RWPE2 (cell line): ENCODE data around the gene MEMO1.

ENCODE experiments used
- ATAC-seq: fragments of 200-7000 bp; cut with Tn5 transposase; 3 replicates; pipeline ENCODE4 v1.9.1; 2021; ENCODE audit warnings: low read depth
- DNase-seq: peaks from one replicate; pipeline ENCODE4 v3.0.0-alpha.2; 2020; ENCODE audit warnings: low spot score
- H3K27ac ChIP-seq: fragments of 450-650 bp; 2 replicates; pipeline ENCODE4 v1.5.1; 2017; ENCODE audit warnings: mild to moderate bottlenecking; ENCODE audit not compliant: poor library complexity, severe bottlenecking
- H3K27me3 ChIP-seq: fragments of 250-450 bp; sonication (Bioruptor Pico); 2 replicates; pipeline ENCODE4 v1.5.1; 2021; ENCODE audit warnings: mild to moderate bottlenecking, moderate library complexity; ENCODE audit not compliant: insufficient read depth, poor library complexity, severe bottlenecking
- H3K36me3 ChIP-seq: fragments of 250-450 bp; sonication (Bioruptor Pico); 2 replicates; pipeline ENCODE4 v1.5.1; 2020; ENCODE audit warnings: low read depth, mild to moderate bottlenecking, moderate library complexity
- H3K4me1 ChIP-seq: fragments of 250-450 bp; sonication (Bioruptor Pico); 2 replicates; pipeline ENCODE4 v1.5.1; 2021; ENCODE audit warnings: mild to moderate bottlenecking, moderate library complexity; ENCODE audit not compliant: insufficient read depth, poor library complexity, severe bottlenecking
- H3K4me3 ChIP-seq: fragments of 250-450 bp; sonication (Bioruptor Pico); 2 replicates; pipeline ENCODE4 v1.5.1; 2021; ENCODE audit warnings: mild to moderate bottlenecking, moderate library complexity; ENCODE audit not compliant: severe bottlenecking
- H3K9me3 ChIP-seq: fragments of 250-450 bp; sonication (Bioruptor Pico); 2 replicates; pipeline ENCODE4 v1.5.1; 2021; ENCODE audit warnings: mild to moderate bottlenecking, moderate library complexity; ENCODE audit not compliant: severe bottlenecking
- TF ChIP-seq, protein P1 (sequence below): fragments of 450-650 bp; IDR thresholded peaks from one replicate; pipeline ENCODE4 v1.5.1; 2017; ENCODE audit warnings: mild to moderate bottlenecking, moderate library complexity; ENCODE audit not compliant: poor library complexity, severe bottlenecking

Gene MEMO1

DNA sequence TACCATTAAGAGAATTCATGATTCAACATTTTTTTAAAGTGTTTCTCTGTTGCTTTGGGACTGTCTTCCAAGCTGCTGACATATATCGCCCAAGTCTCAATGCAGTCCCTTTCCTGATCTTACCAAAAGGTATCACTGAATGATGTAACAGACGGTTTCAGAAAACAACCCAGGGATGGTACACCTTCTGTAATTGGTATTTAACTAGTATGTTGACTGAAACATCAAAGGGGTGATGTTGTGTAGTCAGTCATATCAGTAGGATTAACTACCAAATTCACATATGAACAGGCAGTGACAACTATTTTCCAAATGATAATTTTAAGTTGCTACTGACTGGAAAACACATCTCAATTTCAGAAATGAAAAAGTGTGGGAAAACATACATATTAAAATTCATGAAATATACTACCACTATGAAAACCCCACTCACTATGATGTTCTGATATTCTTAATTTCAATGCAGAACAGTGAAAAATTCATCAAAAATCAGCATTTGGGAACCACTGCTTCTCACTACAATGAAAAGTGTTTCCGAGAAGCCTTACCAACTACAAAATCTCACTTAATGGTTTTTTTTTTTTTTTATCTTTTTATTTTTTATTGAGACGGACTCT lies 59.8 kb downstream of the MEMO1 start:
- no peaks in the 10 kb centered on the region for H3K27me3 ChIP-seq

GRCh38 chr2:31947871-31948270 lies 62.9 kb downstream of the MEMO1 start:
- Histone ChIP-seq H3K4me3 (no peak overlapping the region), H3K9me3 (no peaks in the 10 kb centered on the region), H3K4me1 (no peaks in the 10 kb centered on the region), H3K36me3 (no peaks in the 10 kb centered on the region; the same call in 1 of the 2 replicates), H3K27me3 (no peaks in the 10 kb centered on the region), H3K27ac (no peak overlapping the region)
- no peak for ATAC-seq
- TF ChIP-seq, protein P1, sequence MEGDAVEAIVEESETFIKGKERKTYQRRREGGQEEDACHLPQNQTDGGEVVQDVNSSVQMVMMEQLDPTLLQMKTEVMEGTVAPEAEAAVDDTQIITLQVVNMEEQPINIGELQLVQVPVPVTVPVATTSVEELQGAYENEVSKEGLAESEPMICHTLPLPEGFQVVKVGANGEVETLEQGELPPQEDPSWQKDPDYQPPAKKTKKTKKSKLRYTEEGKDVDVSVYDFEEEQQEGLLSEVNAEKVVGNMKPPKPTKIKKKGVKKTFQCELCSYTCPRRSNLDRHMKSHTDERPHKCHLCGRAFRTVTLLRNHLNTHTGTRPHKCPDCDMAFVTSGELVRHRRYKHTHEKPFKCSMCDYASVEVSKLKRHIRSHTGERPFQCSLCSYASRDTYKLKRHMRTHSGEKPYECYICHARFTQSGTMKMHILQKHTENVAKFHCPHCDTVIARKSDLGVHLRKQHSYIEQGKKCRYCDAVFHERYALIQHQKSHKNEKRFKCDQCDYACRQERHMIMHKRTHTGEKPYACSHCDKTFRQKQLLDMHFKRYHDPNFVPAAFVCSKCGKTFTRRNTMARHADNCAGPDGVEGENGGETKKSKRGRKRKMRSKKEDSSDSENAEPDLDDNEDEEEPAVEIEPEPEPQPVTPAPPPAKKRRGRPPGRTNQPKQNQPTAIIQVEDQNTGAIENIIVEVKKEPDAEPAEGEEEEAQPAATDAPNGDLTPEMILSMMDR = no peak
- DNase-seq = no peak

More for the DNA sequence above, 59.8 kb downstream of the MEMO1 start:
- no peak for DNase-seq
- no peak for ATAC-seq
- Histone ChIP-seq H3K4me3 (no peak overlapping the region), H3K36me3 (no peaks in the 10 kb centered on the region; the same call in 1 of the 2 replicates), H3K9me3 (no peaks in the 10 kb centered on the region), H3K4me1 (no peaks in the 10 kb centered on the region), H3K27ac (no peak overlapping the region)
- TF ChIP-seq, protein P1 = no peak

DNA sequence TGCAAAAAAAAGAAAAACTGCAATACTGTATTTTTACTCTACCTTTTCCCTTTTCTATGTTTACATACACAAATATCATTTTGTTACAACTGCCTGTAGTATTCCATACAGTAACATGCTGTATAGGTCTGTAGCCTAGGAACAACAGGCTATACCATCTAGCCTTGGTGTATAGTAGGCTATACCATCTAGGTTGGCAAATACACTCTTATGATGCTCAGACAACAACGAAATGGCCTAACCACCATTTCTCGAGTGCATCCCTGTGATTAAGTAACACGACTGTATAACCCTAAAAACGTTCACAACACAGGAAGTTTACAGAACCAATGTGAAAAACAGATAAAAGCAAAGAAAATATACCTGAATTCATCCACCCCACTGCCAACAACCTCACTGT lies 64.0 kb downstream of the MEMO1 start:
- no peaks in the 10 kb centered on the region for H3K27me3 ChIP-seq
- TF ChIP-seq, protein P1 = no peak
- H3K9me3 ChIP-seq = no peaks in the 10 kb centered on the region
- ATAC-seq = no peak
- H3K27ac ChIP-seq = no peak overlapping the region
- peaks cover 8% of the 10 kb centered on the region for H3K36me3 ChIP-seq
- no peak overlapping the region for H3K4me3 ChIP-seq
- H3K4me1 ChIP-seq = peaks cover 2% of the 10 kb centered on the region
- no peak for DNase-seq

- H3K4me1 ChIP-seq = peaks cover 14% of the 10 kb centered on the region
- no peaks in the 10 kb centered on the region for H3K9me3 ChIP-seq
- no peaks in the 10 kb centered on the region for H3K27me3 ChIP-seq
- peaks cover 10% of the 10 kb centered on the region for H3K36me3 ChIP-seq
- ATAC-seq = no peak
- no peak overlapping the region for H3K27ac ChIP-seq
- TF ChIP-seq, protein P1 = no peak
- no peak for DNase-seq
- no peak overlapping the region for H3K4me3 ChIP-seq
Observed at GRCh38 chr2:31945572-31945935, 65.3 kb downstream of the MEMO1 start.

DNA sequence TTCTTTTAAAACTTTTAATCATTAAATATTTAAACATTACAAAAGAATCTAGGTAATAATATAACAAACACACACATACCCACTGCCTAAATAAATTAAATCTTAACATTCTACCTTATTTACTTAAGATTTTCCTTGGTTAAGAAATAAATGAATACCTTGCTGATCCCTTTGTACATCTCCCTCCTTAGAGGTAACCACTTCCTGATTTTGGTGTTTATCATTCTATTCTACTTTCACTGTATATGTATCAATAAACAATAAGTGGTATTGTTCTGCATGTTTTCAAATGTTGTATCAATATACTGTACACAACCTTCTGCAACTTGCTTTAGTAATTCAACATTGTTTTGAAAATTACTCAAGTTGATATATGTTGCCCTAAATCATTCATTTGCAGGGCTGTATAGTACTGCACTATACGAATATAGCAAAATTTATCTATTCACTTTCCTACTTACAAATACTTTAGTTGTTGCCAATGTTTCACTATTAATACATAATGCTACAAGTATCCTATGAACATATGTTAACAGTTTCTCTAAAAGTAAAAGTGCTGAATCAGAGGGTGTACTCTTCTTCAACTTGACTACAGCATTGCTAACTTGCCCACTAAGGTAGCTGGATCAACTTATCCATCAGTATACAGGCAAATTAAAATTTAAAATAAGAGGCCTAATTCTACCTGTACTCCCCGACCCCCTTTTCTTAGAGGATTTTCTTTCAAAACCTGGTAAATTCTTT lies 65.8 kb downstream of the MEMO1 start:
- Histone ChIP-seq H3K4me3 (no peak overlapping the region), H3K9me3 (no peaks in the 10 kb centered on the region), H3K27ac (no peak overlapping the region), H3K36me3 (peaks cover 10% of the 10 kb centered on the region), H3K27me3 (no peaks in the 10 kb centered on the region), H3K4me1 (peaks cover 14% of the 10 kb centered on the region)
- ATAC-seq = no peak
- TF ChIP-seq, protein P1 = no peak
- DNase-seq = no peak
